DMS114 treated with DMSO at 0.1 percent for 48 hours (cell line): ENCODE data around the gene KDM4C.
"Not testable (repeated sequence)": the region's sequence is repeated elsewhere in the genome, so short reads cannot be mapped to it uniquely, and the experiment has no call there.

ENCODE experiments used
- DNase-seq: peaks from one replicate; lab custom pipeline; 2025; ENCODE audit not compliant: unreplicated experiment; lab: John Stamatoyannopoulos, UW

KDM4C gene

DNA sequence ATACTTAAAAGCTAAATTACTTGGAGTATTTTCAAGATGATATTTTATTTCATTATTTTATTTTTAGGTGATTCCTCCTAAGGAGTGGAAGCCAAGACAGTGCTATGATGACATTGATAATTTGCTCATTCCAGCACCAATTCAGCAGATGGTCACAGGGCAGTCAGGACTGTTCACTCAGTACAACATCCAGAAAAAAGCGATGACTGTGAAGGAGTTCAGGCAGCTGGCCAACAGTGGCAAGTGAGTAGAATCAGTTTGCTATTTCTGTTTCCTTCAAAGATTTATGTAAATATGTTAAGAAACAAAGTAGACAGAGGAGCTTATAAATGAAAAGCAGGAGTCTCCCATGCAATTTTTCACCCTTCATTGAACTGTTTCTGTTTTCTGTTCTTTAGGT is 47.8 kb downstream of the KDM4C start:
- DNase-seq, result no peak

DNA sequence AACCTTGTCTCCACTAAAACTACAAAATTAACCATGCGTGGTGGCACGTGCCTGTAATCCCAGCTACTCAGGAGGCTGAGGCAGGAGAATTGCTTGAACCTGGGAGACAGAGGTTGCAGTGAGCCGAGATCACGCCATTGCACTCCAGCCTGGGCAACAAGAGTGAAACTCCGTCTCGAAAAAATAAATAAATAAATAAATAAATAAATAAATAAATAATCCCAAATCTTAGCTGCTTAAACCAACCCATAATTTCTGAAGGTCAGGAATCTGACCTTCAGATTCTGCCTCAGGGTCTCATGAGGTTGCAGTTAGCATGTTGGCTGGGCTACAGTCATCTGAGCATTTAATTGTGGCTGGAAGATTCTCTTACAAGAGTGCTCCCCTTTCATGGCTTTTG is 48.5 kb downstream of the KDM4C start:
- DNase-seq, result not testable (repeated sequence)

DNA sequence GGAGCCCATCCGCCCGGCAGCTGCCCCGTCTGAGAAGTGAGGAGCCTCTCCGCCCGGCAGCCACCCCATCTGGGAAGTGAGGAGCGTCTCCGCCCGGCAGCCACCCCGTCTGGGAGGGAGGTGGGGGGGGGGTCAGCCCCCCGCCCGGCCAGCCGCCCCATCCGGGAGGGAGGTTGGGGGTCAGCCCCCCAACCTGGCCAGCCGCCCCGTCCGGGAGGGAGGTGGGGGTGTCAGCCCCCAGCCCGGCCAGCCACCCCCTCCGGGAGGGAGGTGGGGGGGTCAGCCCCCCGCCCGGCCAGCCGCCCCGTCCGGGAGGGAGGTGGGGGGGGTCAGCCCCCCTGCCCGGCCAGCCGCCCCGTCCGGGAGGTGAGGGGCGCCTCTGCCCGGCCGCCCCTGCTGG is 49.9 kb downstream of the KDM4C start:
- DNase-seq, result not testable (repeated sequence)

- no peak for DNase-seq
These were observed 53.7 kb downstream of the KDM4C start for GRCh38 chr9:6811436-6811835.

DNA sequence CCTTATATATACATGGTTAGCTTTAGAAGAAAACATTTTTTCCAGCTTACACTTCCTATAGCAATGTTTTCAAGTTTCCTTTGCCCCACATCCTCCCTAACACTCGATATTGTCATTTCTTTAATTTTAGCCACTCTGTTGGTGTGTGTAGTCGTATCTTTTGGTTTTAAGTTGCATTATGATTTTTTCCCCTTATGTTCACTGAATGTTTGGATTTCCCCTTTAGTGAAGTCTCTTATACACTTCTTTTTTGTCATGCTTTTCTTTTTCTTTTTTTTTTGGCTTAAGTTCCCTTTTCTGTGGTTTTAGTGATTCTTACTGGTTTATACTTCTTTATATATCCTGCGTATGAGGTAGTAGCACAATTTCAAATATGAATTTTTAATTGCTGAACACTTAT is 58.8 kb downstream of the KDM4C start:
- DNase-seq, result no peak

GRCh38 chr9:6818292-6818922 is 60.6 kb downstream of the KDM4C start:
- DNase-seq, result no peak

GRCh38 chr9:6819112-6819511 is 61.3 kb downstream of the KDM4C start:
- DNase-seq, result no peak

- no peak for DNase-seq
These were observed 61.8 kb downstream of the KDM4C start for GRCh38 chr9:6819529-6819928.

GRCh38 chr9:6822696-6823095 is 64.9 kb downstream of the KDM4C start:
- no peak for DNase-seq

- peak; percentile 27 for DNase-seq
These were observed 69.8 kb downstream of the KDM4C start for GRCh38 chr9:6827439-6828145.

GRCh38 chr9:6829027-6829426 is 71.3 kb downstream of the KDM4C start:
- DNase-seq, result no peak

DNA sequence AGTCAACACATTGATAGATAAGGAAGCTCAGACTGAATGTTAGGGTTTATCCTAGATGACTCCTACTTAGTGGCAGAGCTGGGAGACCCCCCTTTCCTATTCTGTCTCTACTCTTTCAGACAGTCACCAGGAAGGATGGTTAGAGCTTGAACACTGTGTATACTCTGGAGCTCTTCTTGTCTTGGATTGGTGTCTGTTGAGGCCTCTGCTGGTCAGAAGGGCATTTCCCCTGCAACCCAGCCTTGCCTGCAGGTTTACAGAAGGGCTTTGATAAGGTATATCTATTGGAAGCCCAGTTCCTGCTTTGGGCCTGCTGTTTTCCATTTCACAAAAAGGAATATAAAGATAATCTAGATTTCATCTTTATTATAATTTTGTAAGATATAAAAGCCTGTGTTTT is 71.8 kb downstream of the KDM4C start:
- DNase-seq, result no peak

- DNase-seq, result no peak
These were observed 75.9 kb downstream of the KDM4C start for GRCh38 chr9:6833518-6834192.

DNA sequence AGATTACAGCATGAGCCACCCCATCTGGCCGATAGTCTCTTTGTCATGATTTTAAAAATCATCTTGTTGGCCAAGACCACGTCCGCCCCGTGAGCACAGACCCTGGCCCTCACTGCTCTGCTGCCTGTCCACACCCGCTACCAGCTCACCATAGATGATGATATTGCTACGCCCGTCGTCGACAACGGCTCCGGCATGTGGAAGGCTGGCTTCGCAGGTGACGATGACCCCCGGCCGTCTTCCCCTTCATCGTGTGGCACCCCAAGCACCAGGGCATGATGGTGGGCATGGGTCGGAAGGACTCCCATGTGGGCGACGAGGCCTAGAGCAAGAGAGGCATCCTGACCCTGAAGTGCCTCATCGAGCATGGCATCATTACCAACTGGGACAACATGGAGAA is 76.5 kb downstream of the KDM4C start:
- no peak for DNase-seq

- DNase-seq, result no peak
These were observed 80.4 kb downstream of the KDM4C start for GRCh38 chr9:6838158-6838557.

DNA sequence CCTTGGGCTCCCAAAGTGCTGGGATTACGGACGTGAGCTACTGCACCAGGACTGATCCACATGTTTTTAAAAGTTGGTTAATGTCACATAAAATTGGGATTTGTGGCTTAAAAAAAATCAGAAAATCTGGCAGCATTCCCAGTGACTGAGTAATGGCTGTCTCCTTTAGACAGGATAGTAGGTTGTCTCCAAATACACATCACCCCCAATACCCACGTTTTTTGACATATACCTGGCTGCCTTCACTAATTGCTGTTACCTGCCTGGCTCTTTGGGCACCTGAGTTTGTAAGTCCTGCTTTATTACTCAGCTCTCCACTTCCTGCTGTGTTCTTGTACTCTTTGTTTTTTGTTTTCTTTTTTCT is 84.8 kb downstream of the KDM4C start:
- DNase-seq, result no peak

DNA sequence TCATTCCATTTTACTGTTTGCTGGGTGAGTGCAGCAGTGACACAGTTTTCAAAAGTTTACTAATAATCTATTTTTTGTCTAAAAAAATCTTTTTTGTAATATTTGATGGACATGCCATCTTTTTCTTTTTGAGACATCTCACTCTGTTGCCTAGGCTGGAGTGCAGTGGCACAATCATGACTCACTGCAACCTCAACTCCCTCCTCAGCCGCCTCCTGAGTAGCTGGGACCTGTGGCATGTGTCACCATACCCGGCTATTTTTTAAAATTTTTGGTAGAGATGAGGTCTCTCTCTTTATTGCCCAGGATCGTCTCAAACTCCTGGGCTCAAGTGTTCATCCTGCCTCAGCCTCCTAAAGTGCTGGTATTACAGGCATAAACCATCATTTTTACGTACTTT is 86.0 kb downstream of the KDM4C start:
- DNase-seq, result no peak

GRCh38 chr9:6844267-6844666 is 86.5 kb downstream of the KDM4C start:
- DNase-seq, result no peak

GRCh38 chr9:6845128-6845826 is 87.5 kb downstream of the KDM4C start:
- no peak for DNase-seq

- no peak for DNase-seq
These were observed 88.1 kb downstream of the KDM4C start for GRCh38 chr9:6845880-6846279.

DNA sequence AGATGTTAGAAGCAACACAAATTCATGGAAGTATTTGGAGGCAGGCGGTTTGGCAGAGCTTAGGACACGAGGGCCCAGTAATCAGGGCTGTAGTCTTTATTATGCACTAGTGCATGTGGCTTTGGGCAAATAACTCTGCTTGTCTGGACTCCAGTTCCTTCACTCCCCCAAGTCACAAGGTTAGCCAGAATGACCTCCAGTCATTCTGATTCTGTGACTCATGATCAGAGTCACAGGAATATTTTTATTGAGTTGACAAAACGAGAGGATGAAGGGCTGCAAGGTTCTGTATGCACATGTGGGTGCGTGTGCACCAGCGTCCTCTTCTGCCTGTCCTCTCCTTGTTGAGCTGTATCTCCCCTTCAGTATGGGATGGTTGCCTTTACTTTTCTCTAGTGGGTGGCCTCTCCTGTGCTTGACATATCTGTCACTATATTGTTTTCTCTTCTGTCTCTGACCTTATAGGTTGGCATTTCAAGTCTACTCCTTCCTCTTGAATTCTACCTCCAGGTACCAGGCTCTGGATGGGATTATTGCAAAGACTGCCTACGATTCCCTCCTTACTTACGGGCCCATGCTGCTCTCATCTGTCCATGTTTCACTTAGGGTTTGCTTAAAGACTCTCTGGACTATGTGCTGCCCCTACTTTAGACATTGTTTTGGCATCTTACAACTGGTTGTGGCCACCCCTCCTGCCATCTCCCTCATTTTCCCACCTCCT is 94.6 kb downstream of the KDM4C start:
- no peak for DNase-seq
